Measurements from ENCODE around the gene GSAP. TPM values are rescaled to one million over a fixed set of nuclear protein-coding genes. Genes with fewer than 3 reads are reported as not detected.
"Not testable (repeated sequence)": the region's sequence is repeated elsewhere in the genome, so short reads cannot be mapped to it uniquely, and the experiment has no call there.

Gene GSAP
- polyA plus RNA-seq, 1 experiment = 3.7 TPM

GRCh38 chr7:77282897-77283296, 133.3 kb downstream of the GSAP start:
- POLR2A ChIA-PET = no interaction called here
- CTCF ChIA-PET = interaction anchor here (1.7 kb wide), 1 partner anchor 13 kb away, joined by 4 read pairs; no protein-coding TSS in a partner anchor
- no peaks in the 10 kb centered on the region for H3K27me3 ChIP-seq (ENCODE audit: control insufficient read depth, insufficient read depth, low read length)
- TF ChIP-seq CTCF (IDR thresholded peaks at IDR 0.05; ENCODE audit: insufficient read depth, low read depth, low read length) = no peak
- DNase-seq (ENCODE audit: low read depth) = no peak
- no peak overlapping the region for H3K4me3 ChIP-seq (ENCODE audit: low read depth, low read length)
- no peaks in the 10 kb centered on the region; the same call in 1 of the 2 replicates for H3K36me3 ChIP-seq (ENCODE audit: control insufficient read depth, insufficient read depth, low read length)

- CTCF ChIA-PET = interaction anchor here (1.7 kb wide), 1 partner anchor 12 kb away, joined by 4 read pairs; no protein-coding TSS in a partner anchor
- no peak for DNase-seq (ENCODE audit: low read depth)
These were observed 134.2 kb downstream of the GSAP start for GRCh38 chr7:77281780-77282478.

GRCh38 chr7:77276120-77276519, 140.0 kb downstream of the GSAP start:
- Histone ChIP-seq H3K4me3 (ENCODE audit: low read depth, low read length) (no peak overlapping the region), H3K27me3 (ENCODE audit: control insufficient read depth, insufficient read depth, low read length) (no peaks in the 10 kb centered on the region), H3K36me3 (ENCODE audit: control insufficient read depth, insufficient read depth, low read length) (no peaks in the 10 kb centered on the region)
- ChIA-PET CTCF (interaction anchor here (1.1 kb wide), 1 partner anchor 29 kb away, joined by 4 read pairs; no protein-coding TSS in a partner anchor), POLR2A (no interaction called here)
- DNase-seq (ENCODE audit: low read depth) = no peak
- TF ChIP-seq CTCF (IDR thresholded peaks at IDR 0.05; ENCODE audit: insufficient read depth, low read depth, low read length) = no peak

More at GRCh38 chr7:77281780-77282478, 134.2 kb downstream of the GSAP start:
- no peaks in the 10 kb centered on the region for H3K27me3 ChIP-seq (ENCODE audit: control insufficient read depth, insufficient read depth, low read length)
- no peak for TF ChIP-seq CTCF (IDR thresholded peaks at IDR 0.05; ENCODE audit: insufficient read depth, low read depth, low read length)
- no peaks in the 10 kb centered on the region; the same call in 1 of the 2 replicates for H3K36me3 ChIP-seq (ENCODE audit: control insufficient read depth, insufficient read depth, low read length)
- POLR2A ChIA-PET = no interaction called here
- no peak overlapping the region for H3K4me3 ChIP-seq (ENCODE audit: low read depth, low read length)

- CTCF ChIA-PET = interaction anchor here (1.1 kb wide), 1 partner anchor 28 kb away, joined by 4 read pairs; no protein-coding TSS in a partner anchor
- H3K27me3 ChIP-seq (ENCODE audit: control insufficient read depth, insufficient read depth, low read length); POLR2A ChIA-PET; H3K36me3 ChIP-seq (ENCODE audit: control insufficient read depth, insufficient read depth, low read length); H3K4me3 ChIP-seq (ENCODE audit: low read depth, low read length): not testable (repeated sequence)
- peak; percentile 23 for DNase-seq (ENCODE audit: low read depth)
These were observed 140.5 kb downstream of the GSAP start for GRCh38 chr7:77275663-77276062.

- no peak for TF ChIP-seq CTCF (IDR thresholded peaks at IDR 0.05; ENCODE audit: insufficient read depth, low read depth, low read length)
- ChIA-PET CTCF (interaction anchor here (1.0 kb wide), 1 partner anchor 24 kb away, joined by 3 read pairs; no protein-coding TSS in a partner anchor), POLR2A (interaction anchor here (0.6 kb wide), 1 partner anchor 1722 kb away, joined by 3 read pairs; no protein-coding TSS in a partner anchor)
- no peaks in the 10 kb centered on the region for H3K27me3 ChIP-seq (ENCODE audit: control insufficient read depth, insufficient read depth, low read length)
- DNase-seq (ENCODE audit: low read depth) = no peak
- H3K4me3 ChIP-seq (ENCODE audit: low read depth, low read length) = no peak overlapping the region
- no peaks in the 10 kb centered on the region for H3K36me3 ChIP-seq (ENCODE audit: control insufficient read depth, insufficient read depth, low read length)
These were observed 144.4 kb downstream of the GSAP start for GRCh38 chr7:77271766-77272165.

Measured in BJ (cell line).